ENCODE measurements around the gene LIPE. TPM values are rescaled to one million over a fixed set of nuclear protein-coding genes. Genes with fewer than 3 reads are reported as not detected.
A peak's percentile ranks its signal among the peaks of the same experiment; 100 is the strongest.

LIPE gene
- total and polyA plus RNA-seq, 4 donors: 1.4 to 12.1 (median 5.5) TPM

DNA sequence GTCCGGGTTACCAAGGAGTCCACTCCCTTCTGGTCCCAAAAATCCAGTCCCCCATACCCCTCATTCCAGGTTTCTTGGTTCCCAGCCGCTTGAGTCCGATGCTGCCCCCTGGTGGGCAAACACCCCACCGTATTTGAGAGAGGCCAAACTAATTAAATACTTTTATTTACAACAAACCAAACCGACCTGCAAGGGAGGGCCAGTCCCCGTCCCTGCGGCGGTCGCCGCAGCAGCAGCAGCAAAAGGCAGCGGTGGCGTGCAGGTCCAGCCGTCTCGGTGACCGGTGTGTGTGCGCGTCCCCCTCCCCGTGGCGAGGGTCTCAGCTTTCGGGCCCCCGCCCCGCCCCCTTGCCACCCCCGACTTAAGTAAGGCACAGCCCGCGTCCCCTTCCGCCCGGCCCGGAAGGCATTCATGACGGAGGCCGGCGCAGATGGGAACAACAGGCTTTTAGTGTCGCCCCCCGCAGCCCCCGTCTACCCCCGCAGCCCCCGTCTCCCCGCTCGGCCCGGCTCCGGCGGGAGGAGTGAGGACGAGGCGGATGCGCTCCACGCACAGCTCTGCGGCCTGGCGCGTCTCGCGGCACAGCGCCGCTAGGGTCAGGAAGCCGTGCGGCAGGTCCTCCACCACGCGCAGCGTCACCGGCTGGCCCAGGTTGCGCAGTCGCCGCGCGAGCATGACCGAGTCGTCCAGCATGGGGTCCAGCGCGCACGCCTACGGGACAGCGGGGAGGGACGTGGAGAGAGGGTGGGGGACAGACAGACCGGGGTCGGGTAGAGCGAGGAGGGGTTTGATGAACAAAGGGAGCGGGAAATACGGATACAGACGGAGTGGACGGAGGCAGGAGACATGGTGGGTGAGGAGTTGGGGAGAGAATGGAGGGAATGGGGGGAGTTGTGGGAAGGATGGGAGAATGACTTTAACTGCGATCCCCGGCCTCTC lies 25.6 kb downstream of the LIPE start:
- H3K36me3 ChIP-seq (ENCODE audit: control insufficient read depth in 1 of 2, insufficient read depth in 2 of 2, low read length in 1 of 2): no peaks in the 10 kb centered on the region
- no peak overlapping the region for H3K27ac ChIP-seq (ENCODE audit: low read depth in 1 of 2, low read length in 2 of 2)
- no peaks in the 10 kb centered on the region for H3K9me3 ChIP-seq (ENCODE audit: control insufficient read depth, low read length)
- peak; percentile 85 to 94 for DNase-seq
- H3K4me1 ChIP-seq (ENCODE audit: control insufficient read depth in 1 of 2, insufficient read depth in 2 of 2, low read length in 2 of 2): no peaks in the 10 kb centered on the region
- ATAC-seq (ENCODE audit: low FRiP score): peak; percentile 66
- WGBS, 2 donors: 1% methylated on average over 56 to 80 of the region's 80 CpGs
- intact Hi-C loops (cut with DNase I): no loop called here
- peak overlapping the region; percentile 18 to 33 for H3K4me3 ChIP-seq (ENCODE audit: low read length in 2 of 2)
- H3K27me3 ChIP-seq (ENCODE audit: control insufficient read depth in 1 of 2, insufficient read depth in 2 of 2, low read length in 1 of 2): no peaks in the 10 kb centered on the region

DNA sequence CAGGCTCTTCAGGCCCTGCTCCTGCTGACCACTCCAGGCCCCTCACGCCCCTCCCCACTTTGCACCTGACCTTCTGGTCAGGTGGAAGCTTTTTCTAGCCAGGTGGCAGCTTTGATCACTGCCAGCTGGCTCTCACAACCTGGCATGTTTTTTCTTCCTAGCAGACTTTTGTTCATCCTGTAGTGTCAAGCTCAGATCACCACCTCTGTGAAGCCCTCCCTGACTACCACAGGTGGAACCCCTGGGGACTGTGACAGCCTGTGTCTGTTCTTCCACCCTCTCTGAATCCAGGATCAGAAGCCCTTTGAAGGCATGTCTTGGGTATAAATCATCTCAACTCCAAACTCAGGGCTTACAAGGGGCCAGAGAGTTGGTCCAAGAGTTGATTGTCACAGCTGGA lies 26.8 kb downstream of the LIPE start:
- 99 to 100% methylated on average over 1 of the region's 1 CpG for WGBS, 2 donors
- no peak for DNase-seq
- no peak overlapping the region for H3K4me3 ChIP-seq (ENCODE audit: low read length in 2 of 2)
- no peak overlapping the region for H3K27ac ChIP-seq (ENCODE audit: low read depth in 1 of 2, low read length in 2 of 2)
- intact Hi-C loops (cut with DNase I): no loop called here
- no peaks in the 10 kb centered on the region for H3K9me3 ChIP-seq (ENCODE audit: control insufficient read depth, low read length)
- H3K27me3 ChIP-seq (ENCODE audit: control insufficient read depth in 1 of 2, insufficient read depth in 2 of 2, low read length in 1 of 2): no peaks in the 10 kb centered on the region
- no peaks in the 10 kb centered on the region for H3K36me3 ChIP-seq (ENCODE audit: control insufficient read depth in 1 of 2, insufficient read depth in 2 of 2, low read length in 1 of 2)
- no peak for ATAC-seq (ENCODE audit: low FRiP score)
- no peaks in the 10 kb centered on the region for H3K4me1 ChIP-seq (ENCODE audit: control insufficient read depth in 1 of 2, insufficient read depth in 2 of 2, low read length in 2 of 2)

DNA sequence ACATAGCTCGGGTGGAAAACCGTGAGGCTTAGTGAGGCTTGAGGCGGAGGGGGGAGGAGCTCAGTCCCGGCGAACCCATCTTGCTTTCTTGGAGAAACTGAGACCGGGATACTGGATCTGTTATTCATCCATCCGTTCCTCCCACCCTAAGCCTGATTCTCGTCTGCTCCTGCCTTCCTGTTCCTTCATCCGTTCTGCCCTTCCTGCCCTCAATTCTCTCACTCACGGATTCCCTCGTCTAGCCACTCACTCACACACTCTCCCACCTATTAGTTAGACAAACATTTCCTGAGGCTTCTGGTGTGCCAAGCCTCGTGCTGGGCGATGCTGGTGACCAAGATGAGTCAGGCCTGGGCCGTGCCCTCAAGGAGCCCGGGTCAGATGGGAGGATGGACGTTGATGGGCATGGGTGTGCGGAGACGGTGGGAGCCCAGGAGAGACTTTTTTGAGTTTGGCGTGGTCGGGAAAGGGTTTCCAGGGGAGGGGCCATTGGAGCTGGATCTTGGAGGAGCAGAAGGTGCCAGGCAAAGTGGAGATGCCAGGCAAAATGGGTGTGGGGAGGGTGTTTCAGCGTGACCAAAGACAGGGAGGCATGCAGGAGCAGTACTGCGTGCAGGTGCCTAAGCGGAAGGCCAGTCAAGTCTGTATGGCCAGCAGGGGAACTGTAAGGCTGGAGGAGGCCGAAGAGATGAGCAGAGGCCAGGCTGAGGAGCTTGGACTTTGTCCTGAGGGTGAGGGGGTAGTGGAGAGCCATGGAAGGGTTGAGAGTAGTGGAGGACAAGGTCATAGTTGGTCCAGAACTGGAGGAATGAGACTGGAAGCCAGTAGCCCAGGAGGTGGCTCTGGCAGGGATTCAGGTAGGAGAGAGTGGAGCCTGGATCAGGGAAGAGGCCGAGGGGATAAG lies 29.7 kb downstream of the LIPE start:
- intact Hi-C loops (cut with DNase I): loop anchor here in 1 of 2 donors (5.0 kb wide), 1 partner anchor 70 kb away; the partner anchor contains the start of gene MEGF8
- Histone ChIP-seq H3K4me1 (ENCODE audit: control insufficient read depth in 1 of 2, insufficient read depth in 2 of 2, low read length in 2 of 2) (no peaks in the 10 kb centered on the region), H3K9me3 (ENCODE audit: control insufficient read depth, low read length) (no peaks in the 10 kb centered on the region), H3K27ac (ENCODE audit: low read depth in 1 of 2, low read length in 2 of 2) (peak overlapping the region in 1 of 2 donors; percentile 30), H3K4me3 (ENCODE audit: low read length in 2 of 2) (peak overlapping the region; percentile 4 to 8), H3K36me3 (ENCODE audit: control insufficient read depth in 1 of 2, insufficient read depth in 2 of 2, low read length in 1 of 2) (no peaks in the 10 kb centered on the region), H3K27me3 (ENCODE audit: control insufficient read depth in 1 of 2, insufficient read depth in 2 of 2, low read length in 1 of 2) (no peaks in the 10 kb centered on the region)
- ATAC-seq (ENCODE audit: low FRiP score) (no peak), DNase-seq (no peak)
- WGBS, 2 donors: 22 to 23% methylated on average over 25 of the region's 25 CpGs

DNA sequence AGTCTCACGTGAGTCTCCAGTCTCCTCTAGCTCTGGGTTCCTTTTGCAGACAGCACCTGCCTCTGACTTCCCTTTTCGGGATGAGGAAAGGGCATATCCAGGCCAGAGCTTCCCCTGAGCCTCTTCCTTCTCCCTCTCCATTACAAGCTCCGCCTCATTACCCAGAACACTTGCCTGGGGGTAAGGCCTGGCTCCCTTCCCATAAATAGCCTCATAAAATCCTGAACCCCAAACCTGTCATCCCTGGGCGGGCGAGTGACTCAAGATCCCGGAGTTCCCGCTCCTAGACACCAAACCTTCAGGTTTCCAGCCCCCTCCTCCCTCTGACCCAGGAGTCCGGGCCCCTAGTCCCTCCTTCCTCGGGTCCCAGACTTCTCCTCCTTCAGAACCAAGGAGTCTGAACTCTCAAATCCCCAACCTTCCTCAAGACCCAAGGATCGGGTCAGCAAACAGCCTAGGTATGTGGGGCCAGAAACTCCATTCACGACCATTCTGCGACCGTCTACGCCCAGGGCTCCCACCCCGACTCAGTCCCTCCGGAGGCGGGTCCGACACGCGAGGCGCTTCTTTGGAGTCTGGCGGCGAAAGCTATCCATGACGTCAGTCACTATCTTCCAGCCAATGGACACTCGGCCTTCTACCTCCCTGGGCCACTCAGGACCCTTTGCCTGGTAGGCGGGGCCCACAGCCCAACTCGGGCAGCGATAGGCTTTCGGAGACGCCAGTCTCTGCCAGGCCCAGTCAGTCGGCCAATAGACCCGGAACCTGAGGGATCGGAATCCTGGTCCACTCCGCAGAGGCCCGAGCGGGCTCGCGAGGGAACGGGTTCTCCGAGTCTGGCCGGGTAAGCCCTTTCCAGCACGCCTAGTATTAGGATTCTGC lies 30.6 kb downstream of the LIPE start:
- no peaks in the 10 kb centered on the region for H3K27me3 ChIP-seq (ENCODE audit: control insufficient read depth in 1 of 2, insufficient read depth in 2 of 2, low read length in 1 of 2)
- DNase-seq (peak; percentile 99), ATAC-seq (ENCODE audit: low FRiP score) (peak; percentile 98)
- 8 to 9% methylated on average over 42 of the region's 42 CpGs for WGBS, 2 donors
- H3K4me1 ChIP-seq (ENCODE audit: control insufficient read depth in 1 of 2, insufficient read depth in 2 of 2, low read length in 2 of 2): no peaks in the 10 kb centered on the region
- no peaks in the 10 kb centered on the region for H3K36me3 ChIP-seq (ENCODE audit: control insufficient read depth in 1 of 2, insufficient read depth in 2 of 2, low read length in 1 of 2)
- intact Hi-C loops (cut with DNase I): loop anchor here in 1 of 2 donors (5.0 kb wide), 1 partner anchor 69 kb away; the partner anchor contains the start of gene MEGF8
- peak overlapping the region in 1 of 2 donors; percentile 30 for H3K27ac ChIP-seq (ENCODE audit: low read depth in 1 of 2, low read length in 2 of 2)
- H3K4me3 ChIP-seq (ENCODE audit: low read length in 2 of 2): peak overlapping the region; percentile 4 to 8
- H3K9me3 ChIP-seq (ENCODE audit: control insufficient read depth, low read length): no peaks in the 10 kb centered on the region

DNA sequence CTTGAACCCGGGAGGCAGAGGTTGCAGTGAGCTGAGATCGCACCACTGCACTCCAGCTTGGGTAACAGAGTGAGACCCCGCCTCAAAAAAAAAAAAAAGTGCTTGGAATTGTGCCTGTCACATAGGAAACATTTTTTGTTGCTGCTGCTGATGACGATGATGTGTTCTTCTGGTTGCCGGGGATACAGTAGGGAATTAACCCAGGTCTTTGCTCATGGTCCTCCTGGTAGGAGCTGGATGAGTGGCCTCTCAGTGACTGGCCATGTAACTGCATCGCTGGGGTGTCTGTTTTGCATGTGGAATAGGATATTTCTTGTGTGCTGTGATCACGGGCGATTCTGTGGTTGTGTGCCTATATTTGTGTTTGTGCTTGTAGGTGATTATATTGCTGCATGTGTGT lies 32.4 kb downstream of the LIPE start:
- no peak for DNase-seq
- 83 to 89% methylated on average over 8 of the region's 8 CpGs for WGBS, 2 donors
- Histone ChIP-seq H3K36me3 (ENCODE audit: control insufficient read depth in 1 of 2, insufficient read depth in 2 of 2, low read length in 1 of 2) (no peaks in the 10 kb centered on the region), H3K4me3 (ENCODE audit: low read length in 2 of 2) (no peak overlapping the region), H3K4me1 (ENCODE audit: control insufficient read depth in 1 of 2, insufficient read depth in 2 of 2, low read length in 2 of 2) (no peaks in the 10 kb centered on the region), H3K27ac (ENCODE audit: low read depth in 1 of 2, low read length in 2 of 2) (no peak overlapping the region), H3K9me3 (ENCODE audit: control insufficient read depth, low read length) (no peaks in the 10 kb centered on the region), H3K27me3 (ENCODE audit: control insufficient read depth in 1 of 2, insufficient read depth in 2 of 2, low read length in 1 of 2) (no peaks in the 10 kb centered on the region)
- intact Hi-C loops (cut with DNase I): loop anchor here in 1 of 2 donors (5.0 kb wide), 1 partner anchor 67 kb away; the partner anchor contains the start of gene MEGF8
- ATAC-seq (ENCODE audit: low FRiP score): no peak

DNA sequence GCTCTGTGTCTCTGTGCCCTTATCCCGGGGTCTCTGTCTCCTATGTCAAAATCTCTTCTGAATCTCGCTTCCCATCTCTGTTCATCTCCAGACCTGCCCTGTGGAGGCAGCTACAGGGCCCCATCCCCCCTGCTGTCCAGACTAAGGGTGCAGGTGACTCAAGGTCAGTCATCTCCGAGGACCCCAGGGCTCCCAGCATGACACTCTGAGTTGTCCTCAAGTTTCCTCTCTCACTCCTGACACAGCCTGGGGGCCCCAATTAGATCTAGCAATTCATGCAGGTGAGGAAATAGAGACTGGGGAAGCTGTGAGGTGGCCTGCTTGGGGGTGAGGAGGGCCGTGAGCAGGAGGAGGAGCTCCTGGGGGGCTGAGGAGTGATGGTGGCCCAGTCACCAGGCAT lies 35.0 kb downstream of the LIPE start:
- intact Hi-C loops (cut with DNase I): no loop called here
- H3K4me3 ChIP-seq (ENCODE audit: low read length in 2 of 2): no peak overlapping the region
- 69 to 77% methylated on average over 4 of the region's 4 CpGs for WGBS, 2 donors
- H3K9me3 ChIP-seq (ENCODE audit: control insufficient read depth, low read length): no peaks in the 10 kb centered on the region
- DNase-seq (no peak), ATAC-seq (ENCODE audit: low FRiP score) (no peak)
- H3K36me3 ChIP-seq (ENCODE audit: control insufficient read depth in 1 of 2, insufficient read depth in 2 of 2, low read length in 1 of 2): no peaks in the 10 kb centered on the region
- H3K27me3 ChIP-seq (ENCODE audit: control insufficient read depth in 1 of 2, insufficient read depth in 2 of 2, low read length in 1 of 2): no peaks in the 10 kb centered on the region
- H3K27ac ChIP-seq (ENCODE audit: low read depth in 1 of 2, low read length in 2 of 2): no peak overlapping the region
- no peaks in the 10 kb centered on the region for H3K4me1 ChIP-seq (ENCODE audit: control insufficient read depth in 1 of 2, insufficient read depth in 2 of 2, low read length in 2 of 2)

DNA sequence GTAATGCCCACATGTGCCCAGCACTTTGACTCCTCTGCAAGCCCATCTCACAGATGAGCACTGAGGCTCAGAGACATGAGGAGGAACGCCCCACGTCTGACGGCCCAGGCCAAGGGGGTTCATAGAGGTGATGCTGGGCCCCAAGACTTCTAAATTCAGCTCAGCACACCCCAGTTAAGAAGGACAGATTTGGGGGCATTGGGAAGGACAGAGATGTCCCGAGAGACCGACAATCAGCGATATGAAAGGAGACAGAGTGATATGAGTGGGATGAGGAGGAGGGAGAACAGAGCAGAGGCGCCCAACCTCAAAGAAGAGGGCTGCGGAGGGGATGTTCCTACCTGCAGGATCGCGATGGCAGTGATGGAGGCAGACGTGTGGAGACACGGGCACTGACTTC lies 37.3 kb downstream of the LIPE start, which contains the start of gene CNFN:
CNFN (minus strand) TSS at position 399 of the 400 bp plus-strand sequence. CDS start 1,260 bp downstream, outside the sequence.
- H3K4me1 ChIP-seq (ENCODE audit: control insufficient read depth in 1 of 2, insufficient read depth in 2 of 2, low read length in 2 of 2): no peaks in the 10 kb centered on the region
- H3K9me3 ChIP-seq (ENCODE audit: control insufficient read depth, low read length): no peaks in the 10 kb centered on the region
- DNase-seq: no peak
- no peaks in the 10 kb centered on the region for H3K27me3 ChIP-seq (ENCODE audit: control insufficient read depth in 1 of 2, insufficient read depth in 2 of 2, low read length in 1 of 2)
- WGBS, 2 donors: 53 to 63% methylated on average over 10 to 12 of the region's 12 CpGs
- intact Hi-C loops (cut with DNase I): no loop called here
- H3K27ac ChIP-seq (ENCODE audit: low read depth in 1 of 2, low read length in 2 of 2): no peak within 1 kb of the TSS
- no peak within 1 kb of the TSS for H3K4me3 ChIP-seq (ENCODE audit: low read length in 2 of 2)
- H3K36me3 ChIP-seq (ENCODE audit: control insufficient read depth in 1 of 2, insufficient read depth in 2 of 2, low read length in 1 of 2): no peaks in the 10 kb centered on the region
- ATAC-seq (ENCODE audit: low FRiP score): no peak

Measured in aorta (tissue), 5 donors.